Smooth muscle cell (in vitro differentiated cells): ENCODE data around the gene ZSCAN20. TPM values are rescaled to one million over a fixed set of nuclear protein-coding genes. Genes with fewer than 3 reads are reported as not detected.

Source experiments
- DNase-seq: peaks from one replicate; lab custom pipeline; 2025; ENCODE audit not compliant: unreplicated experiment; lab: John Stamatoyannopoulos, UW
- H2AFZ ChIP-seq: fragments of 200-600 bp; sonication (generic); 2 replicates; pipeline ENCODE4 v1.6.0; 2016; ENCODE audit warnings: antibody characterized with exemption, low read depth, mild to moderate bottlenecking
- H3F3A ChIP-seq: fragments of 200-600 bp; sonication (generic); 2 replicates; pipeline ENCODE4 v1.6.0; 2017; ENCODE audit warnings: antibody characterized with exemption, low read depth
- H3K27ac ChIP-seq: fragments of 200-600 bp; sonication (generic); 2 replicates; pipeline ENCODE4 v1.5.1; 2016; ENCODE audit warnings: low read depth, mild to moderate bottlenecking
- H3K27me3 ChIP-seq: fragments of 200-600 bp; sonication (generic); 2 replicates; pipeline ENCODE4 v1.6.1; 2016; ENCODE audit warnings: low read depth, mild to moderate bottlenecking
- H3K36me3 ChIP-seq: fragments of 200-600 bp; sonication (generic); 2 replicates; pipeline ENCODE4 v1.5.1; 2016; ENCODE audit warnings: low read depth
- H3K4me1 ChIP-seq: fragments of 200-600 bp; sonication (generic); 2 replicates; pipeline ENCODE4 v1.5.1; 2016; ENCODE audit warnings: low read depth
- H3K4me2 ChIP-seq: fragments of 200-600 bp; sonication (generic); 2 replicates; pipeline ENCODE4 v1.6.0; 2016; ENCODE audit warnings: mild to moderate bottlenecking
- H3K4me3 ChIP-seq: fragments of 200-600 bp; sonication (generic); 2 replicates; pipeline ENCODE4 v1.5.1; 2016; ENCODE audit warnings: mild to moderate bottlenecking
- H3K79me2 ChIP-seq: fragments of 200-600 bp; sonication (generic); 2 replicates; pipeline ENCODE4 v1.6.0; 2016; ENCODE audit warnings: low read depth, mild to moderate bottlenecking
- H3K9ac ChIP-seq: fragments of 200-600 bp; sonication (generic); 2 replicates; pipeline ENCODE4 v1.6.0; 2016; ENCODE audit warnings: low read depth
- H3K9me3 ChIP-seq: fragments of 200-600 bp; sonication (generic); replicated peaks from 2 replicates; pipeline ENCODE4 v1.5.1; 2016; ENCODE audit warnings: low read depth
- H4K20me1 ChIP-seq: fragments of 200-600 bp; sonication (generic); 2 replicates; pipeline ENCODE4 v1.6.0; 2016; ENCODE audit warnings: low read depth
- CTCF ChIP-seq: fragments of 200-600 bp; sonication (generic); IDR thresholded peaks from 2 replicates; pipeline ENCODE4 v1.5.1; 2017; ENCODE audit warnings: borderline replicate concordance, mild to moderate bottlenecking, antibody characterized with exemption; ENCODE audit not compliant: insufficient read depth, poor library complexity, severe bottlenecking
- WGBS: methylation state at CpG from one replicate; pipeline ENCODE4 v1.1.7; 2016; ENCODE audit warnings: low lambda C conversion rate; 5-methylcytosine and 5-hydroxymethylcytosine counted together
- polyA plus RNA-seq: library from polyadenylated mRNA; unstranded; fragments of >200 nt; fragmentation: Nextera tagmentation; extraction: Ambion mirVana; gene quantifications from 2 replicates; pipeline ENCODE4 v1.2.1, GENCODE V29; 2016
- total RNA-seq: library from RNA; depleted of rRNA; stranded (reverse); fragments of >200 nt; gene quantifications from 2 replicates; pipeline ENCODE4 v1.2.3, GENCODE V29; 2014

Gene ZSCAN20
- total and polyA plus RNA-seq, 2 experiments from 2014 or later, result 2.3 to 3.8 TPM

- H2AFZ ChIP-seq, result no peak overlapping the region
- H3F3A ChIP-seq, result no peaks in the 10 kb centered on the region
- no peak overlapping the region for H3K4me3 ChIP-seq
- no peak overlapping the region for H3K4me2 ChIP-seq
- TF ChIP-seq CTCF, result no peak
- no peaks in the 10 kb centered on the region for H3K36me3 ChIP-seq
- WGBS, result 94% methylated on average over 8 of the region's 8 CpGs
- no peaks in the 10 kb centered on the region for H4K20me1 ChIP-seq
- H3K27me3 ChIP-seq, result no peaks in the 10 kb centered on the region
- no peak overlapping the region for H3K9ac ChIP-seq
- H3K79me2 ChIP-seq, result no peaks in the 10 kb centered on the region
- no peaks in the 10 kb centered on the region for H3K9me3 ChIP-seq
- H3K27ac ChIP-seq, result no peak overlapping the region
- peaks cover 4% of the 10 kb centered on the region for H3K4me1 ChIP-seq
- DNase-seq, result no peak
These were observed 9.9 kb upstream of the ZSCAN20 start for GRCh38 chr1:33462405-33463164.

- Histone ChIP-seq H3F3A (no peaks in the 10 kb centered on the region), H4K20me1 (no peaks in the 10 kb centered on the region), H3K36me3 (no peaks in the 10 kb centered on the region), H3K79me2 (no peaks in the 10 kb centered on the region), H3K27ac (no peak overlapping the region), H3K27me3 (no peaks in the 10 kb centered on the region), H2AFZ (no peak overlapping the region), H3K4me1 (no peaks in the 10 kb centered on the region), H3K9ac (no peak overlapping the region), H3K9me3 (no peaks in the 10 kb centered on the region), H3K4me3 (no peak overlapping the region), H3K4me2 (no peak overlapping the region)
- WGBS, result 89% methylated on average over 3 of the region's 3 CpGs
- no peak for TF ChIP-seq CTCF
- DNase-seq, result no peak
These were observed 7.9 kb upstream of the ZSCAN20 start for GRCh38 chr1:33464552-33464951.

GRCh38 chr1:33465316-33465715 lies 7.1 kb upstream of the ZSCAN20 start:
- Histone ChIP-seq H3K4me3 (no peak overlapping the region), H3K27me3 (no peaks in the 10 kb centered on the region), H3F3A (no peaks in the 10 kb centered on the region), H3K36me3 (no peaks in the 10 kb centered on the region), H4K20me1 (no peaks in the 10 kb centered on the region), H3K9me3 (no peaks in the 10 kb centered on the region), H3K27ac (no peak overlapping the region), H3K9ac (no peak overlapping the region), H2AFZ (no peak overlapping the region), H3K4me1 (no peaks in the 10 kb centered on the region), H3K4me2 (no peak overlapping the region), H3K79me2 (no peaks in the 10 kb centered on the region)
- DNase-seq, result no peak
- 92% methylated on average over 2 of the region's 2 CpGs for WGBS
- TF ChIP-seq CTCF, result no peak

- Histone ChIP-seq H4K20me1 (no peaks in the 10 kb centered on the region), H3F3A (no peaks in the 10 kb centered on the region)
These were observed 6.3 kb upstream of the ZSCAN20 start for GRCh38 chr1:33466159-33466558.

More at GRCh38 chr1:33466159-33466558, 6.3 kb upstream of the ZSCAN20 start:
- H3K4me3 ChIP-seq, result no peak overlapping the region
- 96% methylated on average over 6 of the region's 6 CpGs for WGBS
- H3K27ac ChIP-seq, result no peak overlapping the region
- no peak for DNase-seq
- no peaks in the 10 kb centered on the region for H3K4me1 ChIP-seq
- no peak overlapping the region for H3K4me2 ChIP-seq
- H3K9ac ChIP-seq, result no peak overlapping the region
- no peaks in the 10 kb centered on the region for H3K36me3 ChIP-seq
- H2AFZ ChIP-seq, result no peak overlapping the region
- no peak for TF ChIP-seq CTCF
- H3K9me3 ChIP-seq, result no peaks in the 10 kb centered on the region
- H3K79me2 ChIP-seq, result no peaks in the 10 kb centered on the region
- no peaks in the 10 kb centered on the region for H3K27me3 ChIP-seq
